Progenitor cell of endocrine pancreas (in vitro differentiated cells): ENCODE measurements around the gene TMEM44. TPM values are rescaled to one million over a fixed set of nuclear protein-coding genes. Genes with fewer than 3 reads are reported as not detected.

Experiments used
- DNase-seq: peaks from one replicate; pipeline ENCODE4 v3.0.0; 2021; ENCODE audit warnings: low spot score; ENCODE audit not compliant: unreplicated experiment
- H3K27ac Mint-ChIP-seq: 2 replicates; pipeline ENCODE4 v1.8.0; 2021; ENCODE audit warnings: mild to moderate bottlenecking, moderate library complexity, mixed read lengths
- H3K27me3 Mint-ChIP-seq: 2 replicates; pipeline ENCODE4 v1.8.0; 2021; ENCODE audit warnings: mixed read lengths
- H3K36me3 Mint-ChIP-seq: 2 replicates; pipeline ENCODE4 v1.8.0; 2022; ENCODE audit warnings: mixed read lengths; ENCODE audit not compliant: insufficient read depth
- H3K4me1 Mint-ChIP-seq: 2 replicates; pipeline ENCODE4 v1.8.0; 2021; ENCODE audit warnings: low read depth, mixed read lengths
- H3K4me3 Mint-ChIP-seq: 2 replicates; pipeline ENCODE4 v1.8.0; 2021; ENCODE audit warnings: low read depth, mild to moderate bottlenecking, moderate library complexity, mixed read lengths
- H3K9me3 Mint-ChIP-seq: 2 replicates; pipeline ENCODE4 v1.8.0; 2021; ENCODE audit warnings: low read depth, mixed read lengths
- total RNA-seq: library from RNA; stranded (reverse); gene quantifications from 2 replicates; pipeline ENCODE4 v1.2.1, GENCODE V29; 2021
- TF ChIP-seq, protein P1 (sequence below): fragments of 200-600 bp; sonication (generic); IDR thresholded peaks from one replicate; pipeline ENCODE4 v1.5.0; 2021; ENCODE audit warnings: antibody characterized with exemption, mild to moderate bottlenecking; ENCODE audit not compliant: unreplicated experiment

TMEM44 gene
- total RNA-seq, 1 donor from 2014 or later = 44.7 TPM

DNA sequence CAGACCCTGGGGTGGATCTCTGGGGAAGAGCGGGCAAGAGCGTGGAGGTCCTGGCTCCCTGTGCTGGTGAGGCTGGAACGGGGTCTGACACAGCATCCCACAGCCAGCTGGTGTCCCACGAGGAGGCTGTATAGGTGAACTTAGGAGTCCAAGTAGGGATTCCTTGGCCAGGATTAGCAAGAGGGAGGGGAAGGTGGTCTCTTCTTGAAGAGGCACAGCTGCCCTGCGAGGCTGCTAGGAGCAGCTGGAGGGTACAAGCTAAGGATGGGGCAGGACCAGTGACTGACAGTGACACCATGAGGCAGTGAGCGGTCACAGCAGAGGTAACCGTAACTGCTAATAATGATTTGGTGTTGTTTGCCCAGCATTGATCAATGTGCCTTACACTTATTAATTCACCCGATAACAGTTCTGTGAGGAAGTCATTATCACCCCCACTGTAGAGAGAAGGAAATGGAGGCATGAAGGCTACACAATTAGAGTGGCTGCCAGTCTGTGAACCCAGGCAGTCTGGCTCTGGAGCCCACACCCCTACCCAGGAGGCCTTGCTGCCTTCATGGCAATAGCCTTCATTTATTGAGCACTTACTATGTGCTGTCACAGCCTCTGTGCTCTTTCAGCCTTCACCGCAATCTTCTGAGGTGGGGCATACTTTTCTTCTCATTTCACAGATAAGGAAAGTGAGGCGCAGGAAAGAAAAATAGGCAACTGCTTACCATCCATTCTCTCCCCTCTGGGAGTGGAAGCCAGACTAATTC is 59.4 kb downstream of the TMEM44 start:
- Mint-ChIP-seq H3K27me3 (no peaks in the 10 kb centered on the region), H3K4me3 (peak overlapping the region; percentile 49), H3K9me3 (no peaks in the 10 kb centered on the region), H3K27ac (peak overlapping the region; percentile 100), H3K4me1 (peaks cover 53% of the 10 kb centered on the region), H3K36me3 (no peaks in the 10 kb centered on the region)
- TF ChIP-seq, protein P1, sequence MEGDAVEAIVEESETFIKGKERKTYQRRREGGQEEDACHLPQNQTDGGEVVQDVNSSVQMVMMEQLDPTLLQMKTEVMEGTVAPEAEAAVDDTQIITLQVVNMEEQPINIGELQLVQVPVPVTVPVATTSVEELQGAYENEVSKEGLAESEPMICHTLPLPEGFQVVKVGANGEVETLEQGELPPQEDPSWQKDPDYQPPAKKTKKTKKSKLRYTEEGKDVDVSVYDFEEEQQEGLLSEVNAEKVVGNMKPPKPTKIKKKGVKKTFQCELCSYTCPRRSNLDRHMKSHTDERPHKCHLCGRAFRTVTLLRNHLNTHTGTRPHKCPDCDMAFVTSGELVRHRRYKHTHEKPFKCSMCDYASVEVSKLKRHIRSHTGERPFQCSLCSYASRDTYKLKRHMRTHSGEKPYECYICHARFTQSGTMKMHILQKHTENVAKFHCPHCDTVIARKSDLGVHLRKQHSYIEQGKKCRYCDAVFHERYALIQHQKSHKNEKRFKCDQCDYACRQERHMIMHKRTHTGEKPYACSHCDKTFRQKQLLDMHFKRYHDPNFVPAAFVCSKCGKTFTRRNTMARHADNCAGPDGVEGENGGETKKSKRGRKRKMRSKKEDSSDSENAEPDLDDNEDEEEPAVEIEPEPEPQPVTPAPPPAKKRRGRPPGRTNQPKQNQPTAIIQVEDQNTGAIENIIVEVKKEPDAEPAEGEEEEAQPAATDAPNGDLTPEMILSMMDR = peak; percentile 56
- no peak for DNase-seq

DNA sequence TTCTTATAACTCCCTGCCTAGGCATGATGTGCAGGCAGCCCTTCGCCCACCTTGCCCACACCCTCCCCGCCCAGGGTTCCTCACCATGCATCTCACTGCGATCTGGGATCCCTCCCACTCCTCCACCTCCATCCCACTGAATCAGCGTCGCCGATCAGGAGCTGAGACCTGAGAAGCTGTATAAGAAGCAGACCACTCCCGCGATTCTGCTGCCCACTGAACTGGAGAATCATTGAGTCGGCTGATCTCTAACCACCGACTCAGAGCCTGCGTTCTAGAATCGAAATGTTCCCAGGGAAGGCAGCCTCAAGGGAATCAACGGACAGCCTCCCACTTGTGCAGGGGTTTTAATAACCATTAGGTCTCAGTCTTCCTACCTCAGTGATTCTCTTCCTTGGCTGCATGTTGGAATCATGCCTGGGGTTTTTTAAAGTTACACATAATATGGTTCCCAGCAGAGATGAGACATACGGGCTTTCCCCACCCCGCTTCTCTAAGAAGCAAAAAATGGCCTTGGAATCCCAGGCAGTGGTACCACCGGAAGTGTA is 60.2 kb downstream of the TMEM44 start:
- peak overlapping the region; percentile 69 for H3K4me3 Mint-ChIP-seq
- H3K36me3 Mint-ChIP-seq = no peaks in the 10 kb centered on the region
- TF ChIP-seq, protein P1 = no peak
- DNase-seq = no peak
- H3K27ac Mint-ChIP-seq = peak overlapping the region; percentile 100
- no peaks in the 10 kb centered on the region for H3K27me3 Mint-ChIP-seq
- peaks cover 52% of the 10 kb centered on the region for H3K4me1 Mint-ChIP-seq
- H3K9me3 Mint-ChIP-seq = no peaks in the 10 kb centered on the region

DNA sequence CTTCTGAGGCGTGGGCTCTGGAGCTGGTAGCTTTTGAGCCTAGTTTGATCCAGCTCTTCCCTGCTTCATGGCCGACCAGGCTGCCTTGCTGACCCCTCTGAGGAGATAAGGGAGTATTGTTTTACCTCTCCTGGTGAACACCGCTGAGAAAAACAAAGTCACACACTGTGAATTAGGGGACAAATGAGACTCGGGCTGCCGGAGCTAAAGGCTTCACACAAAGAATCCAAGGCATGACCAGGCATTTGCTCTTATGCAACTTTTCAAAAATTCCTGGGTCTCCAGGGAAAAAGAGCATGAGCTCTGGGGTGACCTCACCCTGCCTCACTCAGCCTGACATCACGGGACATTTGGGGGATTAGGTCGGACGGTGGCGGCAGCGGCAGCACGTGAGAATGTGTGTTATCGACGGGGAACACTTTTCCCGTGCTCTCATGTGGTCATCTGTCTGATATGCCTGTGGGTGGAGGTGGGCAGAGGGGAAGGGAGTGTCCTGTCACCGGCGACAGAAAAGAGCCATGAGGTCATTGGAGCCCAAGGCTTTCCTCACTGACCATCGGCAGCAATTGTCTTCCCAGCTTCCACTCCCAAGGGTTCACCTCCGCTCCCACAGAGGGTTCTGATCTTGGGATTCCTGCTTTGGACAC is 61.0 kb downstream of the TMEM44 start:
- Mint-ChIP-seq H3K27ac (peak overlapping the region; percentile 100), H3K27me3 (no peaks in the 10 kb centered on the region), H3K4me3 (peak overlapping the region; percentile 69), H3K4me1 (peaks cover 52% of the 10 kb centered on the region), H3K36me3 (no peaks in the 10 kb centered on the region), H3K9me3 (no peaks in the 10 kb centered on the region)
- TF ChIP-seq, protein P1 = no peak
- peak; percentile 56 for DNase-seq

DNA sequence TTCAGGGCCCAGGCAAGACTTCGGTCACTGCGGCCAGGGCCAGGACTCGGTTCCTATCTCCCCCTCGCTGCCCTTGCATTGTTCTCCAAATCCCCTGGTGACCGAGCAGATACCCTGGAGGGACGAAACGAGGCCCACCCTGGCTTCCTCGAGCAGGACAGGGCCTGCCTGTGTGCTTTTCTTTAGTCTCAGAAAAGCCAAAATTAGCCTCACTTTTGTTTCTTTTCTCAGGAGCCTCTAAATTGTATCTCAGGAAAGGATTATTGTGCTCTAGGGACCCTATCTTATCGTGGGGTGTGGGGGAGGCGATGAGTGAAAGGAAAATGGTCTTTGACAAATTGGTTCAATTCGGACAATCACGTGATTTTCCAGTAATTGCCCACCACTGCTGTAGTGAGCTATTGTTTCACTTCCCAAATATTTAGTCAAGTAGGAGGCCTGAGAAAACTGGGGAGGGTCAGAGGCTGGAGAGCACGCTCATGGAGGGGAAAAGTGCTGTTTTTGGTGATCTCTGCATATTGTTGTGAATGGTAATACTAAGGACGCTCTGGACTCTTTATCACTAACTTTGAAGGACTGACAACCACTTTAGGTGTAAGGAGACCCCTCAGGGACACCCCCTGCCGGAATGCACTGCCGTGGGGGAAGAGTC is 61.6 kb downstream of the TMEM44 start:
- no peak for DNase-seq
- TF ChIP-seq, protein P1 = no peak
- Mint-ChIP-seq H3K4me1 (peaks cover 52% of the 10 kb centered on the region), H3K36me3 (no peaks in the 10 kb centered on the region), H3K27me3 (no peaks in the 10 kb centered on the region), H3K9me3 (peaks cover 3% of the 10 kb centered on the region), H3K4me3 (peak overlapping the region; percentile 69), H3K27ac (peak overlapping the region; percentile 100)

DNA sequence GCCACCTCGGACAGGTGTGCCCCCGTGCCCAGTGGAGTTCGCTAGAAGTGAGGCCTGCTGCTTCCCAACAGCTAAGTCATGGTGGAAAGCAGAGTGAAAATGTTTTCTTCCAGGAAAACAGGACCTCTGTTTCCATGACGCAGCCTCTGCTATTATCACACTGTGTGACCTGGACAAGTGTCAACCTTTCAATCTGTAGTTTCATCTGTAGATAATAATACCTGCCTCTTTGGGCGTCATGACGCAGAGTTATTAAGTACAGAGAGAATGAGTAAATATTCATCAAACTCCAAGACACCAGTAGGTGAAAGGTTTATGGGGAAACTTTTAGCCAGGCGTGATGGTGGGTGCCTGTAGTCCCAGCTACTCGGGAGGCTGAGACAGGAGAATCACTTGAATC is 62.3 kb downstream of the TMEM44 start:
- Mint-ChIP-seq H3K27ac (peak overlapping the region; percentile 100), H3K9me3 (peaks cover 3% of the 10 kb centered on the region)
- TF ChIP-seq, protein P1 = no peak

More for the DNA sequence above, 62.3 kb downstream of the TMEM44 start:
- DNase-seq = no peak
- Mint-ChIP-seq H3K27me3 (no peaks in the 10 kb centered on the region), H3K4me3 (no peak overlapping the region), H3K4me1 (peaks cover 52% of the 10 kb centered on the region), H3K36me3 (no peaks in the 10 kb centered on the region)
